ENCODE results near the gene FOXN3. TPM values are rescaled to one million over a fixed set of nuclear protein-coding genes. Genes with fewer than 3 reads are reported as not detected.

Gene FOXN3
- polyA plus RNA-seq, 1 of the 3 experiments (the other 2 are of a cell fraction) = 9.8 TPM

GRCh38 chr14:89221109-89221810, 195.8 kb downstream of the FOXN3 start:
- POLR2A ChIA-PET = no interaction called here
- CTCF ChIA-PET = interaction anchor here (0.9 to 1.1 kb wide), 2 partner anchors 21 to 44 kb away, joined by 3 read pairs; no protein-coding TSS in a partner anchor
- Histone ChIP-seq H3K4me2 (no peak overlapping the region), H3K27ac (ENCODE audit: low read depth in 2 of 2, low read length in 1 of 2) (peak overlapping the region in 1 of 2 experiments; percentile 70; a peak in 2 of 4 replicates), H3K4me3 (ENCODE audit: low read depth in 2 of 2, low read length in 1 of 2) (no peak overlapping the region), H4K20me1 (ENCODE audit: insufficient read depth) (no peaks in the 10 kb centered on the region), H3K79me2 (ENCODE audit: insufficient read depth) (no peaks in the 10 kb centered on the region), H2AFZ (ENCODE audit: low read depth) (no peak overlapping the region), H3K9ac (peak overlapping the region; percentile 49; the same call in 1 of the 2 replicates), H3K9me3 (no peaks in the 10 kb centered on the region), H3K36me3 (replicated peaks in 1 of 2; ENCODE audit: control insufficient read depth in 1 of 2, insufficient read depth in 2 of 2, low read length in 1 of 2) (no peaks in the 10 kb centered on the region), H3F3A (replicated peaks; ENCODE audit: insufficient read depth) (no peaks in the 10 kb centered on the region), H3K4me1 (ENCODE audit: control insufficient read depth in 1 of 2, insufficient read depth in 2 of 2, low read depth in 1 of 2, low read length in 1 of 2) (peaks cover 4% of the 10 kb centered on the region in 2 experiments; a peak in 3 of 4 replicates), H3K9me2 (no peaks in the 10 kb centered on the region), H3K27me3 (ENCODE audit: insufficient read depth) (no peaks in the 10 kb centered on the region)
- TF ChIP-seq CHD2 (IDR thresholded peaks at IDR 0.05; ENCODE audit: low read length, partially characterized antibody) (no peak), PBX3 (IDR thresholded peaks at IDR 0.05) (0 out of 2 replicates have a peak, but pooled peaks have one; percentile 5), TEAD4 (IDR thresholded peaks at IDR 0.05; ENCODE audit: borderline replicate concordance, insufficient read depth) (no peak)
- no peak for DNase-seq
- WGBS (ENCODE audit: low lambda C conversion rate) = 72% methylated on average over 5 of the region's 5 CpGs

- Histone ChIP-seq H3K27ac (ENCODE audit: low read depth in 2 of 2, low read length in 1 of 2) (no peak overlapping the region), H3K4me2 (no peak overlapping the region), H3K9me3 (no peaks in the 10 kb centered on the region), H4K20me1 (ENCODE audit: insufficient read depth) (no peaks in the 10 kb centered on the region), H3K4me1 (ENCODE audit: control insufficient read depth in 1 of 2, insufficient read depth in 2 of 2, low read depth in 1 of 2, low read length in 1 of 2) (peaks cover 4 to 24% of the 10 kb centered on the region in 2 experiments; a peak in 3 of 4 replicates), H3K9me2 (no peaks in the 10 kb centered on the region), H3K4me3 (ENCODE audit: low read depth in 2 of 2, low read length in 1 of 2) (no peak overlapping the region), H3K27me3 (ENCODE audit: insufficient read depth) (no peaks in the 10 kb centered on the region), H3K9ac (no peak overlapping the region), H3K79me2 (ENCODE audit: insufficient read depth) (no peaks in the 10 kb centered on the region), H3K36me3 (replicated peaks in 1 of 2; ENCODE audit: control insufficient read depth in 1 of 2, insufficient read depth in 2 of 2, low read length in 1 of 2) (no peaks in the 10 kb centered on the region), H3F3A (replicated peaks; ENCODE audit: insufficient read depth) (no peaks in the 10 kb centered on the region), H2AFZ (ENCODE audit: low read depth) (no peak overlapping the region)
- no peak for DNase-seq
- POLR2A ChIA-PET = no interaction called here
- TF ChIP-seq FOXM1 (IDR thresholded peaks at IDR 0.05; ENCODE audit: low read depth) = no peak
- TF ChIP-seq REST (IDR thresholded peaks at IDR 0.05; ENCODE audit: low read depth, low read length) = no peak
- no peak for TF ChIP-seq CHD2 (IDR thresholded peaks at IDR 0.05; ENCODE audit: low read length, partially characterized antibody)
- TF ChIP-seq RXRA (IDR thresholded peaks at IDR 0.05; ENCODE audit: borderline replicate concordance, low read depth) = no peak
- TF ChIP-seq ELF1 (IDR thresholded peaks at IDR 0.05) = no peak
- no peak for TF ChIP-seq ZBTB33 (IDR thresholded peaks at IDR 0.05; ENCODE audit: borderline replicate concordance, low read depth)
- TF ChIP-seq USF2 (IDR thresholded peaks at IDR 0.05; ENCODE audit: borderline replicate concordance, low read depth, low read length) = no peak
- TF ChIP-seq TEAD4 (IDR thresholded peaks at IDR 0.05; ENCODE audit: borderline replicate concordance, insufficient read depth) = no peak
- TF ChIP-seq CTCF (IDR thresholded peaks at IDR 0.05) = no peak
- TF ChIP-seq MXI1 (IDR thresholded peaks at IDR 0.05; ENCODE audit: low read depth, low read length) = no peak
- TF ChIP-seq POLR2AphosphoS5 (IDR thresholded peaks at IDR 0.05; ENCODE audit: low read depth, low read length) = no peak
- TF ChIP-seq RFX5 (IDR thresholded peaks at IDR 0.05; ENCODE audit: low read length) = no peak
- 91% methylated on average over 6 of the region's 6 CpGs for WGBS (ENCODE audit: low lambda C conversion rate)
- CTCF ChIA-PET = no interaction called here
These were observed 198.0 kb downstream of the FOXN3 start for GRCh38 chr14:89219051-89219450.

Data from SK-N-SH (cell line).